Activated T-helper 2 cell treated with anti-CD3 and anti-CD28 coated beads, Interferon-gamma antibody, Interleukin-2, Interleukin-4, amounts not matched to agents 10 μg/mL and 5 μg/mL and 100 μg/mL, durations not matched to agents 14 hours and 24 hours and 36 hours (primary cell): Measurements from ENCODE around the gene FUZ. TPM values are rescaled to one million over a fixed set of nuclear protein-coding genes. Genes with fewer than 3 reads are reported as not detected.

ENCODE experiments used
- DNase-seq: peaks from one replicate; pipeline ENCODE4 v3.0.0; 2021; ENCODE audit warnings: low spot score
- H3K27ac Mint-ChIP-seq: one replicate; pipeline ENCODE4 v1.8.0; 2021; ENCODE audit warnings: mixed read lengths
- H3K27me3 Mint-ChIP-seq: one replicate; pipeline ENCODE4 v1.8.0; 2021; ENCODE audit warnings: low read depth, mixed read lengths
- H3K36me3 Mint-ChIP-seq: one replicate; pipeline ENCODE4 v1.8.0; 2021; ENCODE audit warnings: low read depth, mixed read lengths
- H3K4me1 Mint-ChIP-seq: one replicate; pipeline ENCODE4 v1.8.0; 2021; ENCODE audit warnings: low read depth, mixed read lengths
- H3K4me3 Mint-ChIP-seq: one replicate; pipeline ENCODE4 v1.8.0; 2021; ENCODE audit warnings: low read depth, mild to moderate bottlenecking, moderate library complexity, mixed read lengths
- H3K9me3 Mint-ChIP-seq: one replicate; pipeline ENCODE4 v1.8.0; 2021; ENCODE audit warnings: mixed read lengths
- intact Hi-C: fragments of 100-400 bp; cut with micrococcal nuclease; formaldehyde crosslinking; loops from one replicate; pipeline ENCODE4 v1.15.1; 2023
- total RNA-seq: library from RNA; stranded (reverse); gene quantifications from 2 replicates; pipeline ENCODE4 v1.2.3, GENCODE V29; 2022

Gene FUZ, protein sequence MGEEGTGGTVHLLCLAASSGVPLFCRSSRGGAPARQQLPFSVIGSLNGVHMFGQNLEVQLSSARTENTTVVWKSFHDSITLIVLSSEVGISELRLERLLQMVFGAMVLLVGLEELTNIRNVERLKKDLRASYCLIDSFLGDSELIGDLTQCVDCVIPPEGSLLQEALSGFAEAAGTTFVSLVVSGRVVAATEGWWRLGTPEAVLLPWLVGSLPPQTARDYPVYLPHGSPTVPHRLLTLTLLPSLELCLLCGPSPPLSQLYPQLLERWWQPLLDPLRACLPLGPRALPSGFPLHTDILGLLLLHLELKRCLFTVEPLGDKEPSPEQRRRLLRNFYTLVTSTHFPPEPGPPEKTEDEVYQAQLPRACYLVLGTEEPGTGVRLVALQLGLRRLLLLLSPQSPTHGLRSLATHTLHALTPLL
- total RNA-seq: 13.0 and 13.6 TPM in 2 replicates

DNA sequence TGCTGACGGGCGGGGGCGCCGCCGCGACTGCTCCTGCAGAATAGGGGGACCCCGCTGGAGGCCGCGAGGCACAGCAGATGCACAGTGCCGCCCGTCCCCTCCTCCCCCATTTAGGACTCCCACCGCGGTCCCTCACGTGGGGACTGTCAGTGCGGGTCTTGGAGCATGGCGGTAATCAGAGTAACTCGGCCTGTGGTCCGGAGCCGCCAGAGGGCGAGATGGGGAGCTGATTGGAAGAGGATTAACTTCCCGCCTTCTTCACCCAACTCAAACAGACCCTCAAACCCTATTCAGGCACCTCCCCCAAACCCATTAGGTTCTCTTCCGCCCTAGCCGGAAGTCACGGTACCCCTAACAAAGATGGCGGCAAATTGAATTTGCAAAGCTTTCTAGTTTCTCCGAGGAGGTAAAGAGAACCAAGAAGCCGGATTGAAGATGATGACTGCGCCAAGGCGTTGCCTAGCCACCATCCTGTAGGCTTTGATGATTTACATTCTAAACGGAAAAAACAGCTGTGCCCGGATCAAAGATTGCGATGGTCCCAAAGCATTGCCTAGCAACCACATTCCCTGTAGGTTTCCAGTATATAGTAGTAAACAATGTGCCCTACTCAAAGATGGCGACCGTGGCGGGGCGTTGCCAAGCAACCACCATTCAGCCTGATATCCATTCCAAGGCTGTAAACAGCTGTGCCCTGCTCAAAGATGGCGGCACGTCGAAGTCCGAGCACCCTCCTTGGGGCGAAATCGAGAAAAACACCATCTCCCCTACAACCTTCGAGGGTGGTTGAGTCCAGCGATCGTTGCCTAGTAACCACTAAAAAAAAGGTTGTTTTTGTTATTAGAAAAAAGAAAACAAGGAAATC is at the start of gene FUZ:
Gene FUZ, minus strand, starts transcription at position 296 of the 865 bp plus-strand sequence. Its CDS starts 186 bp downstream, at position 110.
- DNase-seq: peak; percentile 89
- Mint-ChIP-seq H3K4me3 (peak within 1 kb of the TSS; percentile 88), H3K27me3 (no peaks in the 10 kb centered on the region), H3K4me1 (peaks cover 26% of the 10 kb centered on the region), H3K36me3 (no peaks in the 10 kb centered on the region), H3K27ac (peak within 1 kb of the TSS; percentile 94), H3K9me3 (no peaks in the 10 kb centered on the region)
- intact Hi-C loops: loop anchor here (2.0 to 10.0 kb wide), 4 partner anchors 46 to 221 kb away; partner anchors contain the start of genes AKT1S1, AP2A1, BCL2L12 and IRF3

DNA sequence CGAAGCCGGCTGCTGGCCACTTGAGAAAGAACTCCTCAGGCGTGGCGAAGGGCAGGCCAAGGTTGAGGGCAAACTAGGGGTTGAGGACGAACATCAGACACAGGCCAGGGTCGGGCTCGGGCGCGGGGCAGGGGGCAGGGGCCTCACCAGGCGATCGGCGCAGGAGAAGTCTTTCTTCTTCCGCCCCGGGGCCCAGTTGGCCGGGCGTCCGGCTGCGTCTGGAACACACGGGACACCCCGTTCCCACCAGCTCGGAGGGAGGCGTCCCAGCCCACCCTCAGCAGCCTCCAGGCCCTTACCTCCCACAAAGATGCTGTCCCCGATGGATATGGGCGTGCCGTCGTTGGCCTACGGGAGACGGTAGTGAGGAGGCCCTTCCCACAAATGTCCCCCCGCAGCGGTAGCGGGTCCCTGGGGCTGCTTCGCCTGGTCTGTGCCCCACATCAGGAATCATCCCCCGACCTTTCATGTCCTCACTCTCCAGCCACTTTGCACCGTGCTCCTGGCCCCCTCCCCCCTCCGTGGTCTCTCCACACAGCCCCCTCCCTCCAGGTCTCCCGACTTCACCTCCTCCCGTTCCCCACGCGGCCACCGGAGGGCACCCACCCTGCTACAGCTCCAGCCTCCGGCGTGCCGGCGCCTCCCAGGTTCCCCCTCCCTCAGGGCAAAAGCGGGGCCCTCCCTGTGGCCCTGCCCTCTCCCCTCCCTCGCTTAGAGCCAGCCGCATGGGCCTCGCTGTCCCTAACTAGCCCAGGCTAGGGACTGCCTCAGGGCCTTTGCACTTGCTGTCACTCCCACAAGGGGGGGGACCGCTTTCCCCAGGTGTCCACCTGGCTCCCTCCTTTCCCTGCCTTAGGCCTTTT is 49.5 kb upstream of the FUZ start:
- no peak overlapping the region for H3K27ac Mint-ChIP-seq
- peaks cover 55% of the 10 kb centered on the region for H3K36me3 Mint-ChIP-seq
- DNase-seq: no peak
- intact Hi-C loops: no loop called here
- H3K9me3 Mint-ChIP-seq: no peaks in the 10 kb centered on the region
- peaks cover 16% of the 10 kb centered on the region for H3K4me1 Mint-ChIP-seq
- H3K27me3 Mint-ChIP-seq: no peaks in the 10 kb centered on the region
- H3K4me3 Mint-ChIP-seq: no peak overlapping the region

DNA sequence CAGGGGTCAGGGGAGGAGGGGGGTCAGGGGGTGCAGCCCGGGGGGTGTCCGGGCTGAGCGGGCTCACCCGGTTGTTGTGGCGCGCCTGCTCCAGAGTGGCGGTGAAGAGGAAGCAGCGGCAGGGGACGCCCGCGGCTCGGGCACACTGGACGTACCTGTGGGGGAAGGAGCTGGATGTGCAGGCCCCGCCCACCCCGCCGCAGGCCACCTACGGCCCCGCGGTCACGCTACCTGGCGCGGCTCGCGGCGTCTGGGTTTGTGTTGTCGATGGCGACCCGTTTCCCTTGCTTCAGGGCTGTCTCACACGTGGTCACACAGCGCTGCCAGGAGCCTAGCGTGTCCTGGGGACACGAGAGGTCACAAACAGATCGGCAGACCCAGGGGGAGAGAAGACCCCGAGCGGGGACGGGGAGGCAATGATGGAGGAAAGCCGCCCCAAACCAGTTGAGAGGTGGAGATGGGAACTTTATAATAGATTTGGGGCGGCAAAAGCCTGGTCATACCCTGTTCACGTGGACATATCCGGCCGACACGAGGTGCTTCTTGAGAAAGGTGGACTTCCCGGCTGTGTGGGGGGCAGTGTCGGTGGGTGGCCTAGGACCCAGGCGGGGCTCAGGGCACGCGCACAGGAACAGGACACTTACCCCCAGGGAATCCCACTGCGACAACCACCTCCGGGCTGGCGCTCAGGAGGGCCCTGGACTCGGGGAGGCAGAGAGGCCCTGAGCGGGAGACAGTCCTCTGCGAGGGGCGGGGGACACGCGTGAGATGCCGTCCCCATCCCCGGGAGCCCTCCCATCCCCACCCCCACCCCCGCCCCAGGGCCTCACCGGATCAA is 48.7 kb upstream of the FUZ start:
- Mint-ChIP-seq H3K27me3 (no peaks in the 10 kb centered on the region), H3K4me3 (no peak overlapping the region), H3K36me3 (peaks cover 57% of the 10 kb centered on the region), H3K4me1 (peaks cover 13% of the 10 kb centered on the region), H3K9me3 (no peaks in the 10 kb centered on the region), H3K27ac (no peak overlapping the region)
- intact Hi-C loops: no loop called here
- DNase-seq: no peak

DNA sequence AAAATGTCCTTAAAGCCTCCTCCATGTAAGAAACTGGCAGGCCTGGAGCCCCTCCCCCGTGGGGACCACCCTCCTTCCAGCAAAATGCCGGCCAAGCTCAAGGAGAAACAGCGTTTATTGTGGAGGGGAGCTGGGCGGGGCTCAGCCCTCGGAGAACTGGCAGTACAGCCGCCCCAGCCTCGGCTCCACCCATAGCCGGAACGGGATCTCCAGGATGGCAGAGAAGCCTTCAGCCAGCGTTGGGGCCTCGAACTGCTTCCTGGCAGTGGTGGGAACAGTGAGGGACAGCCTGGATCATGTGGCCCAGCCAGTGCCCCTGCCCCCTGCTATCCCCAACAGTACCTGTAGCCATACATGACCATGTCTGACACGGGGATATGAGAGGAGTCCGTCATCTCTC is 48.0 kb upstream of the FUZ start:
- Mint-ChIP-seq H3K36me3 (peaks cover 51% of the 10 kb centered on the region), H3K4me3 (no peak overlapping the region), H3K27ac (no peak overlapping the region), H3K4me1 (peaks cover 8% of the 10 kb centered on the region), H3K27me3 (no peaks in the 10 kb centered on the region), H3K9me3 (no peaks in the 10 kb centered on the region)
- no peak for DNase-seq
- intact Hi-C loops: no loop called here

DNA sequence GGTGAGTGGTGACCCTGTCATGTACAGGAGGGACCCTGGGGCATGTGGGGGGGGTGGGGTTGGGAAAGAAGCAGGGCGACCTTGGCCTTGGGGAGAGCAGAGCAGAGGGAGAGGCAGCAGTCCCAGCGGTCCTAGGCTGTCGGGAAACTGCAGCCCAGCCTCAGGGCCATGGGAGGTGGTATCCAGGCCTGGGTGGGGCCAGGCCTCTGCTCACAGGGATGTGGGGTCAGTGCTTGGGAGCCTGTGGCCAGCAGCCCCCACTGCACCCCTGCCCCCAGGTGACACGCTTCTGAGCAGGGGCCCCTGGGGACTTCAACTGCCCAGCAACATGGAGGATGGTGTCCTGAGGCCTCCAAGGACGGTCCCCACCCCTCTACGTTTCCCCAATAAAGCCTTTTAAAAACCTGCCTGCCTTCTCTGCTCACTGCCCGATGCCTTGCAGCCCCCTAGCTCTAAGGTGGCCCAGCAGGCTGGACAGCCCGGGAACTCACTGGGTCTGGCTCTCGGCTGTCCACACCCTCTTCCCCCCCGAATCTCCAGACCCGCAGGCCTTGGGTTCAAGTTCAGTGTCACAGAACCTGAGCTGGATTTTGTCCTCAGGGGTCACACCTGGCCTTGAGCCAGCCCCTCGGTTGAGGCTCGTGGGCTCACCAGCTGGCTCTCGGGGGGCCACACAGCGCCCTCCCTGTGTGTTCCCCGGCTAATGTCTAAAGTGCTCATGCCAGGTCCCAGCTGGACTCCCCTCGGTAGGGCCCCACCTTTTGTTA is 47.4 kb upstream of the FUZ start:
- Mint-ChIP-seq H3K4me3 (no peak overlapping the region), H3K36me3 (peaks cover 52% of the 10 kb centered on the region), H3K4me1 (peaks cover 4% of the 10 kb centered on the region), H3K27me3 (no peaks in the 10 kb centered on the region), H3K27ac (no peak overlapping the region), H3K9me3 (no peaks in the 10 kb centered on the region)
- no peak for DNase-seq
- intact Hi-C loops: no loop called here

DNA sequence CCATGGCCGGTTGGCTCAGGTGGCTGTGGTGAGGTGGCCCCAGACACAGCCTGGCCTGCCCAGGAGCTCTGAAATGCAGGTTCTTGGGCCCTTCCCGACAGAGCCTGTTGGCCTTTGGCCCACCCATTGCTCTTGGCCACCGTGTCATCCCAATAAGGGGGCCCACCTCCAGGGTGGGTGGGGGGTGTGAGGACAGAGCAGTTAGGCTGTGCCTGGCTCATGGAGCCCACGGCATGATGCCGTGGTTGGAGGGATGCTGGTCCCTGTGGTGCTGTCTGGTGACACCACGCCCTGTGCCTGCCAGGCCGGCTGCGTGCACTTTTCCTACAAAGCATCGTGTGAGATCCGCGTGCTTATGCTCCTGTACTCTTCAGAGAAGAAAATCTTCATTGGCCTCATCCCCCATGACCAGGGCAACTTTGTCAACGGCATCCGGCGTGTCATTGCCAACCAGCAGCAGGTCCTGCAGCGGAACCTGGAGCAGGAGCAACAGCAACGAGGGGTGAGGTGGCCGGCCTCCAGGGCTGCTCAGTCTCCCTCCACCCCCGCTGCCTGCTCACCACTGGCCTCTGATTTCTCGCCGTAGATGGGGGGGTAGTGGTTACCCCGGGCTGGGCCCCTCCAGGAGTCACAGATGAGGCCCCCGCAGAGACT is 46.7 kb upstream of the FUZ start:
- Mint-ChIP-seq H3K9me3 (no peaks in the 10 kb centered on the region), H3K4me1 (peaks cover 2% of the 10 kb centered on the region), H3K36me3 (peaks cover 50% of the 10 kb centered on the region), H3K4me3 (no peak overlapping the region), H3K27me3 (no peaks in the 10 kb centered on the region), H3K27ac (no peak overlapping the region)
- no peak for DNase-seq
- intact Hi-C loops: no loop called here

DNA sequence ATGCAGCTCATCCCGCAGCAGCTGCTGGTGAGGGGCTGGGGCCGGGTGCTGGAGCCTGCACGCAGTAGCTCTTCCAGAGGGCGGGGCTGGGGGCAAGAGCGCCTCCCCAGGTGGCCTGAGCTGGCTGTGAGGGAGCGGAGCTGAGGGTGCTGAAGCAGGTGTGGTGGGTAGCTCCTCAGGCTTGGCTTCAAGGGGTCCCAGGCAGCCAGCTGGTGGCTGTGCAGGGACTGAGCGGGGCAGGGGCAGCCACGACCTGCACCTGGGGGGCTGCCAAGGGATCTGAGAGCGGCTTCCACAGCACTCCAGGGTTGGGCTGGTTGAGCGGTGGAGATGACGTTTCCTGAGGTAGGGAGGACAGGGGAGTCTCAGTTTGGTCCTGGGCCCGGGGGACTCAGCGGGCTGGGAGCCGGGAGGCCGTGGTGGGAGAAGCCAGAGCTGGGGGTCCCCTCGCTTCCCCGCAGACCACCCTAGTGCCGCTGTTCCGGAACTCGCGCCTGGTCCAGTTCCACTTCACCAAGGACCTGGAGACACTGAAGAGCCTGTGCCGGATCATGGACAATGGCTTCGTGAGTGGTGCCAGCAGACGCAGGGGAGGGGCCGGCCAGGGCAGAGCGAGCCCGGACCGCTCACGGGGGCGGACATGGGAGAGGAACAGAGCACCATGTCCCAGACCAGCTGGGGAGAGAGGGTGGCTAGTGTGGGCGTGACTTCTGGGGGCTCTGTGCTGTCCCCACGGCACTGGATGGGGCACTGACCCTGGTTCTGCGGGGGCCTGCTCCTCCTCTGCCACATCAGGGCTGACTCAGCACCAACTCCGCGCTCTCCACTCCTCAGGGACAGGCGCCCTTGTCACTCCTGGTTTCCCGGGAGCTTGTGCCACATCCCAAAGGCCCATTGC is 45.2 kb upstream of the FUZ start:
- intact Hi-C loops: no loop called here
- Mint-ChIP-seq H3K27ac (no peak overlapping the region), H3K36me3 (peaks cover 37% of the 10 kb centered on the region), H3K4me3 (no peak overlapping the region), H3K27me3 (no peaks in the 10 kb centered on the region), H3K9me3 (no peaks in the 10 kb centered on the region), H3K4me1 (peaks cover 3% of the 10 kb centered on the region)
- no peak for DNase-seq

DNA sequence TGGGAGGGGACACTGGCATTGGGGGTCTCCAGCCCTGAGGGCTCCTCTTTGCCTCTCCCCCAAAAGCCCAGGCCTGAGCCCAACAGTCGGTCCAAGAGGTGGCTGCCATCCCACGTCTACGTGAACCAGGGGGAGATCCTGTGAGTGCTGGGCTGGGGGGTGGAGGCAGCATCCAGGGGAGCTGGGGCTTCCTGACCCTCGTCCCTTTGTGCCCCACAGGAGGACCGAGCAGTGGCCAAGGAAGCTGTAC is 44.7 kb upstream of the FUZ start:
- H3K4me3 Mint-ChIP-seq: no peak overlapping the region
- H3K27ac Mint-ChIP-seq: no peak overlapping the region
- no peak for DNase-seq
- H3K36me3 Mint-ChIP-seq: peaks cover 36% of the 10 kb centered on the region
- H3K27me3 Mint-ChIP-seq: no peaks in the 10 kb centered on the region
- H3K9me3 Mint-ChIP-seq: no peaks in the 10 kb centered on the region
- H3K4me1 Mint-ChIP-seq: peaks cover 6% of the 10 kb centered on the region
- intact Hi-C loops: no loop called here

DNA sequence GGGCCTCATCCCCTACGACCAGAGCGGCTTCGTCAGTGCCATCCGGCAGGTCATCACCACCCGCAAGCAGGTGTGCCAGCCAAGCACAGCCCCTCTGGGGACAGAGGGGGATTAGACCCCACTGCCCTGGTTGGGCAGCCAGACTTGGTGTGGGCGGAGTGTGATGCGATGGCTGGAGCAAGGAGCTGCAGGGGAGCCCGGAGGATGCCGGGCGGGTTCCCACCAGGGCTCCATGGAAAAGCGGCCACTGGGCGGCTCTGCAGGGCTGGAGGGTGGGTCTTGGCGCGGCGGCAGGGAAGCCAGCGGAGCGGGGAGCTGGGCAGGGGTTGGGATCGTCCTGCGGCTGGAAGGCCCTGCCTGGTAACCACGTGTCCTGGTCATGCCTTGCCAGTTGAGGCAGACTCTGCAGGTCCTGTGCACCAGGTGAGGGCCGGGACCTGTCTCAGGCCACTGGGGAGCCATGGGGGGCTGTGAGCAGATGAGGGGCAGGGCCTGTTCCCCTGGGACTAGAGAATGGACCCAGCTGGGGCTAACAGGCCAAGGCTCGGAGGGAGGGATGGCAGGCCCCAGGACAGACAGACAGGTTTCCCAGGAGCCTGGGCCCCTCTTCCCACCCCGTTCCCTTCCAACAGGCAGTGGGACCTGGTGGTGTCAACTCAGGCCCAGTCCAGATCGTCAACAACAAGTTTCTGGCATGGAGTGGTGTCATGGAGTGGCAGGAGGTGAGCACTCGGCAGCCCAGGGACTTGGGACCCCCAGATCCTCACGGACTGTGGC is 44.2 kb upstream of the FUZ start:
- Mint-ChIP-seq H3K36me3 (peaks cover 38% of the 10 kb centered on the region), H3K27ac (no peak overlapping the region), H3K9me3 (no peaks in the 10 kb centered on the region), H3K27me3 (no peaks in the 10 kb centered on the region), H3K4me1 (peaks cover 11% of the 10 kb centered on the region), H3K4me3 (no peak overlapping the region)
- DNase-seq: no peak
- intact Hi-C loops: no loop called here

DNA sequence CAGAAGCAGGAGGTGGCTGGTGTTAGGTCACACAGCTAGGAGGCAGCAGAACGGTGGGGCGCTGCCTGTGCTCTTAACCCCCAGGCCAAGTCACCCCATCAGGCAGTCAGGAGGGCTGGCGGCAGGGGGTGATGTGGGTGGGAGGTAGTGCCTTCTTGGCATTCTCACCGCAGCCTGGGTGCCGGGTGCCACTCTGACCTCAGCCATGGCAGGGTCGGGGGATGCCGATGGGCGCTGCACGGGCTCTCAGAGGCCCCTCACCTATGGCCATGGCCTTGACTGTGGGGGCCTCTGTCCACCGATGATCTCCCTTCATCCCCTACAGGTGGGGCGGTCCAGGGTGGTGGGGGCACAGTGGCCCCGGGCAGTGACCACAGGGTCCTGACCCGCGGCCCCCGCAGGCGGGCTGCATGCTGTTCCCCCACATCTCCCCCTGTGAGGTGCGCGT is 43.5 kb upstream of the FUZ start:
- Mint-ChIP-seq H3K4me1 (peaks cover 14% of the 10 kb centered on the region), H3K27ac (no peak overlapping the region), H3K9me3 (no peaks in the 10 kb centered on the region), H3K4me3 (no peak overlapping the region), H3K27me3 (no peaks in the 10 kb centered on the region), H3K36me3 (peaks cover 34% of the 10 kb centered on the region)
- no peak for DNase-seq
- intact Hi-C loops: no loop called here
